GM19328 (cell line): Measurements from ENCODE around the gene MINAR1.
"Not testable (repeated sequence)": the region's sequence is repeated elsewhere in the genome, so short reads cannot be mapped to it uniquely, and the experiment has no call there.

Experiments used
- ATAC-seq: cut with Tn5 transposase; IDR thresholded peaks from one replicate; pipeline ENCODE4 v1.9.1; 2021; ENCODE audit warnings: mild to moderate bottlenecking, moderate library complexity; ENCODE audit not compliant: unreplicated experiment

Gene MINAR1, protein sequence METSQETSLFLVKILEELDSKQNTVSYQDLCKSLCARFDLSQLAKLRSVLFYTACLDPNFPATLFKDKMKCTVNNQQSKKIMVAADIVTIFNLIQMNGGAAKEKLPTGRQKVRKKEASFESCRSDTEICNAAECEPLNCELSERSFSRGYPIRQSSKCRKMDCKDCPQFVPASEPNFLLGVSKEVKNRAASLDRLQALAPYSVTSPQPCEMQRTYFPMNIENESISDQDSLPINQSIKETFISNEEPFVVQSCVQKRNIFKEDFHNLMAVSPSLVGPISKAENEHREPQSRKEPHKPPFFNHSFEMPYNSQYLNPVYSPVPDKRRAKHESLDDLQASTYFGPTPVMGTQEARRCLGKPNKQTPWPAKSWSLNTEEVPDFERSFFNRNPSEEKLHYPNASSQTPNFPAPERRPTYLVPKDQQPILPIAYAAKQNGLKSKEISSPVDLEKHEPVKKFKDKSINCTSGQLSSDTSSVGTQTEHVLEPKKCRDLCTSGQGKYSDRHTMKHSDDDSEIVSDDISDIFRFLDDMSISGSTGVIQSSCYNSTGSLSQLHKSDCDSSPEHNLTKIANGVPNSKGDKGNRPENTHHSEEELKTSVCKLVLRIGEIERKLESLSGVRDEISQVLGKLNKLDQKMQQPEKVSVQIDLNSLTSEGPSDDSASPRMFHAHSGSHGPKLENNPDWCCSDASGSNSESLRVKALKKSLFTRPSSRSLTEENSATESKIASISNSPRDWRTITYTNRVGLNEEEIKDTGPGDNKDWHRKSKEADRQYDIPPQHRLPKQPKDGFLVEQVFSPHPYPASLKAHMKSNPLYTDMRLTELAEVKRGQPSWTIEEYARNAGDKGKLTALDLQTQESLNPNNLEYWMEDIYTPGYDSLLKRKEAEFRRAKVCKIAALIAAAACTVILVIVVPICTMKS

DNA sequence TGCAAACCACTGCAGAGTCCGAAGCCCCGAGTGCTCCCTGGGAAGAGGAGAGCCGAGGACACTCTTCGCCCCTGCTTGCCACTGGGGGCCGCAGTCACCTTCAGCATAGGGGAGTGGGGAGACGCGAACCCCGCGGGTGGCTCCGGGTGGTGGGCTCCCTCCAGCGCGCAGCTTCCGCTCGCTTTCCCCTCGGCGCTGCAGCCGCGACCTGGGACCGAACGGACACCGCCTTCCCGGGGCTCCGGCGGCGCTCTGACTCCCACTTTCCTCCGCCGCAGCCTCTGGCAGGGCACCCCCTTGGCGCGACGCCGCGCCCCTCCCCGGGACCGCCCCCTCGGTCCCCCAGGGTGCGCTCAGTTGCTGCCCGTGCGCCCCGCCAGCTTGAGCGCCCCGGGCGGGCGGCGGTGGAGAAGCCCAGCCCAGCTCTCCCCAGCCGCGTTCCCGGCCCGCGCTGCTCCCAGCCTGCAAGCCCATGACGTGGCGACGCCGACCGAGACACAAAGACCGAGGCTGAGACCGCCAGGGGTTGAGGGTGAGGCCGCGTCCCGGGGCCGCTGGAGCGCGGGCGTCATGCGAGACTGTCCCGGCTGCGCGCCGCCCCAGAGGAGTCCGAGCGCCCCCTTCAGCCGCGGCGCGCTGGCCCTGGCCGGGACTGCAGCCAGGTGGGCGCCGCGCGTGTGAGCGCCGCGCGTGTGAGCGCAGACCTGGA lies at the start of gene MINAR1:
Gene MINAR1 (plus strand): TSS at position 701 of the 709 bp plus-strand sequence. CDS start 23,812 bp downstream, outside the sequence.
- no peak for ATAC-seq

DNA sequence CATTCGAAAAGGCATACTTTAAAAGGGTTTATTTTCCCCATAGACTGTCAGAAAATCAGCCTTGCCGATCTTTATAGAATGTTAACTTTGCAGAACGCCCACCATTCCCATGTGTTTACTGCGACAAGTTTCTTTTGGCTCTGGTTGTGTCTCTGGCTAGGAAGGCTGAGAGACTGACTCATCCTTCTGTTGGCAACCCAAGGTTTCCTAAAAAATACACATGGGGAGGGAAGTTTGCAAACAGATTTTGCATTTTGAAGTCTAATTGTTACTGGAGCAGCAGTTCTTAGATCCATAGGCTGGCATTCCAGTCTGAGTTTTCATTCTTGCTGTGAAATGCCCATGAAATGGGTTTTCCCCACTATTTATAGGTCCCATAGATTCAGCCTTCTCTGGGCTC lies 37.9 kb upstream of the MINAR1 start:
- no peak for ATAC-seq

DNA sequence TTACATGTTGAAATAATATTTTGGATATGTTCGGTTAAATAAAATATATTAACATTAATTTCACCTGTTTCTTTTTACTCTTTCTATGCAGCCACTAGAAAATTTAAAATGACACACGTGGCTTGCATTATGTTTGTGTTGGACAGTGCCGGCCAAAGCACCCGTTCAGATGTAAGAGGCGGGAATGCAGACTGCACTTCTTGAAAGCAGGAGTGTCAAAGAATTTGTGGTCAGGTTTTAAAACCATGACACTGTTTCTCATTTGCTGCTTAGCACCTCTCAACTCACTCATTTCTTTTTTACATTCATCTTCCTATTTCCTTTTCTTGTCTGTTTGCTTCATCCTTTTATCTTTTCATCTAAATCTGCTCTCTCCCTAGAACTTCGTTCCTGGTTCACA lies 35.3 kb upstream of the MINAR1 start:
- ATAC-seq, result no peak

DNA sequence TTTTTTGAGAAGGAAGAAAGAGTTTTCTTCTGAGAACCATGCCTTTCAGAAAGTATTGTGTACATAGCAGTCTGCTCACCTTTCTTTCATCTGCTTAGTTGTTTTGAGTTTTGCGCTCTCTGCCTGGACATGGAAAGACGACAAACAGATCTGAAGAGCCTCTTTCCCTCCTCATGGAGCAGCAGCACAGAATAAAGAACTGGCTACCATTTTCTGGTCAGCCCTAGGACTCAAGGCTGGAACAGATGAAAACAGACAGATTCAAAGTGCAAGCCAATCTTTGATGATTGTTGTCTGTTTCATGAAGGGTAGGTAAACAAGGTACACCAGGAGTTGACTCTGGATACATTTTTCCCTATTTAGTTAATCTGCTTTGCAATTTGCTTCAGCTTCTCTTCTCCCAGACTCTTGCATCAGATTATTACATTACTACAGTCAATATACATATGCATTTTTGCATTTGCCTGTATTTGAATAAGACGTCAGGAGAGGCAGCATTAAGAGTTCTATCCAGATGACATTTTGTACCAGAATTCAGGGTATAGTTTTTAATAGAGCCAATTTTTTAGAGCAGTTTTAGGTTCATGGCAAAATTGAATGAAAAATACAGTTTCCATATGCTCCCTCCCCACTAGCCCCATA lies 34.7 kb upstream of the MINAR1 start:
- no peak for ATAC-seq

DNA sequence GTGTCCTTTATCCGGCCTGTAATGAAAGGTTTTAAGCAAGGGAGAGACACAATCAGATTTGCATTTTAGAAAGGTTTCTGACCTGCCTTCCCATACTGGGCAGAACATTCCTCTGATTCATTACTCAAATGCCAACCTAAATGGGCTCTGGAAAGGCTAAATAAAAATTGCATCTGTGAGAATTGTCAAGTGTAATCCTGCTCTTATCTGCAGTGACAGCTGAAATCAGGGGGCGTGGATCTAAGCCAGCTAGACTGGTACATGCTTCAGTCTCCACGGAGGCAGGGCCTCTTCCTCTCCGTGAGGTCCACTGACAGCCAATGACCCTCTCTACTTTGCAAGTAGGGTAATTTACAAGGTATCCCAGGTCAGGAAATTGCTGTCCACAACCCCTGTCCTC lies 32.5 kb upstream of the MINAR1 start:
- ATAC-seq, result no peak

DNA sequence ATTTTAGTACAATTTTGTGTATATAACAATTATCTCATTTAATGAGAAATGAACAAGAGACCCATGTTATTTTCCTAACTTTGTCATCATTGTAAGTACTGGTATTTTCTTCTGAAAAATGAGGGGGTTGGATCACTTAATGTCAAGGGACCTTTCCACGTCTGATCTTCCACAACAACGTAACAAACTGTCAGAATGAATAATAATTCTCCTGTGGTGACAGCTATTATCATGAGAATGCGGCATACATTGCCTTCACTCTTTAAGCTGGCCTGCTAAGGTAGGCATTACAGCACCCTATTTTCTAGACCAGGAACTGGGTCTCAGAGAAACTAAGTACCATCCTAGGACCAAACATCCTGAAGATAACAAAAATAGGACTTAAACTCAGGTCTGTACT lies 31.5 kb upstream of the MINAR1 start:
- no peak for ATAC-seq

DNA sequence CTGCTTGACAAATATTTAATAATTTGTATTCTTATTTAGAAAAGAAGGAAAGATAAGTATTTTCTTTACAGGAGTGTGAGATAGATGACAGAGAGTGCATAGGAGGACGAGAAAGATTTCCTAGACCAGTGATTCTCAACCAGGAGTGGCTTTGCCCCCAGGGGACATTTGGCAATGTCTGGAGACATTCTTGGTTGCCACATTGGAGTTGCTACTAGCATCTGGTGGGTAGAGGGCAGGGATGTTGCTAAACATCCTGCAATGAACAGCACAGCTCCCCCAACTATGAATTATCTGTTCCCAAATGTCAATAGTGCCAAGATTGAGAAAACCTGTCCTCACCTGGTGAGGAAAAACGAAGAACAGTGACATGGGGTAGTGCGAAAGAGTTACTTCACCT lies 30.8 kb upstream of the MINAR1 start:
- no peak for ATAC-seq

DNA sequence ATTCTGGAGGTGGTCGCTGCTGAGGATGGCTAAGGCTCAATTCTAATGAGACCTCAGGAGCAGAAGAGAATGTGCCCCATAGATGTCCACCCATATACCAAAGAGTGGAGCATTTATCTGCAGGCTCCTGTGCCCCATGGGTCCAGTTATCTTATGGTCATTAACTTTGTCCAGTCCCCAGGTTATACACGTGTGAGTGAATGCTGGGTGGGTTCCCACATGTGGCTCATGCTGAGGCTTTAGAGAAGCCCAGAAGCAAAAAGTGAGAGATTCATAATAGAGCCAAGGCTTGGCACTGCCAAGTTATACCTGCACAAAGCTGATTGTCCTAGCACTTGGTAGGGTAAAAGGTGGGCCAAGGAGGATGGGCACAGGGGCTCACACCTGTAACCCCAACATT lies 30.0 kb upstream of the MINAR1 start:
- ATAC-seq, result no peak

DNA sequence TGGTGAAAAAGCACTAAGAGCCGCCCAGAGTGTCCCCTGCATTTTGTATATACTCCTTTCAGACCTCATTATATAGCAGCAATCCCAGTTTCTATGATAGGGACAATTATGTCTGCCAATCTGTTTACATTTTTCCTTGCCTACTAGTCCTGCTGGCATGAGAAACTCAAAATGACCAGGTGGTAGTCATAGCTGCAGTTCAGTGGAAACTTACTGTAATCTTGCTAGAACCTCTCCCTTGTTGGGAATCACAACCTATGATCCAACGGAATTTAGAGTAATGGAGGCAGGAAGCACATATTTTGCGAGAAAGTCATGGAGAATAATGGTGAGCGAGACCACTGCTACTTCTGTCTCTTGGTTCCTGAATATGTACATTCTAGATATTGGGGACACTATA lies 28.6 kb upstream of the MINAR1 start:
- no peak for ATAC-seq

DNA sequence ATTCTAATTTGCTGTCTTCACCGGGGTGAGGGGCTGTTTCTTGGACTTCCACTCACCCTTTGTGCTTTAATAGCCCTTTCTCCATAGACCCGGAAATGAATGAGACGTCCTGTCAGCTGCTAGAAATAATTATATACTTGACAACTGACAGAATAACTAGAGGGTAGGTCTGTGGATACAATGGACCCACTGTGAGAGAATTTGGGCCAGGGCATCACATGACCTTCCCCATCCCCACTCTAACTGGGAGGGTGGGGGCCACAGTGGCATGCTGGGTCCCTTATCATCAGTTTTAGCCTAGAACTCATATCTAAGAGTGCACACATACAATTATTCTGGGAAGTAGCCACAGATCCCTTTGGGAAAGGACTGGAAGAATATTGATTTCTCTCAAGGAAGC lies 25.9 kb upstream of the MINAR1 start:
- ATAC-seq, result no peak

DNA sequence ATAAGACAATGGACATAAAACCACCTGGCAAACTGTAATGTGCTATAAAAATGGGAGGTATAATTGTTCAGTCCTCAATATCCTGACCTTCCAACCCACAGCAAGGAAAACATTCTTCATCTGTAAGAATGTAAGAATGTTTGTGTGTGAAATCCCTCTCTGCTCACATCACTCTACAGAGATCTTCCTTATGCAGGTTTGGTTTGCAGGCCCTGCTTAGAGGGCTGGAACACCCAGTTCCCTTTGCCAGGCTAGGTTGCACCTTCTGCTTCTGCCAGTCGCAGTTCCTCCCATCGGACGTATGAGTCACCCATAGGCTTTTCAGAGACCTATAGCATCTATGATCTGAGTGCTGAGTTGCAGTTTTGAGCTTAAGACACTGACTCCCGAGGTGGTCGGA lies 24.1 kb upstream of the MINAR1 start:
- ATAC-seq, result no peak

DNA sequence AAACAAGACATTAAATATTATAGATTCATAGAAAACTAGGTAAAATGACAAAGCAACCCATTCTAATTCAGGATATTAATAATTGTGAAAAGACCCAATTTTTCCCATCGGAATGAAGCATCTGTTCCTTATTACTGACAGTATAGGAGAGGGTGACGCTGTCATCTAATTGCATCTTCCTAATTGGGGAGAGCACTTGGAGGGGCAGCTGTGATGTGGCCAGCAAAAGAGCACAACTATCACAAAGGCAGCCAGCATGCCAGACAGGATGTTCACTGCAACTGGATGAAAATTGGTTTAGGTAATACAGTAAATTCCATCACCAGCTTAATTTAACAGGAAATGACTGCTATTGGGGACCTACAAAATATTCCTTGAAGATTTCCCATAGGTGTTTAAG lies 21.9 kb upstream of the MINAR1 start:
- ATAC-seq, result no peak

DNA sequence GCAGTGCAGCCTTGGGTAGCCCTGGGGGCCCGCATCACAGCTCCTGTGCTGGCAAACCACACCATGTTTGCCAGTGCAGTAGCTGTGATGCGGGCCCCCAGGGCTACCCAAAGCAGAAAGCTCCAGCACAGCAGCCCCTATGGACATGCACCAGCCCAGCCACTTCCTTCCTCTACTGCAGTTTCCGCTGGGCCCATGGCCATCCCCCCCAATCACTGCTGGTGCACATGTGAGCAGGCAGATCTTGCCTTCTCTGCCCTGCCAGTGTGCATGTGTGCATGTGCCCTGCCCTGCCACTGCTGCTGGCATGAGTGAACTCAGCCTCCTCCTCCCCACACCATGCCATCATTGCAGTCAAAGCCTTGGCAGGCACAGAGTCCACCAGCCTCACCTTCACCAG lies 20.1 kb upstream of the MINAR1 start:
- ATAC-seq, result no peak

DNA sequence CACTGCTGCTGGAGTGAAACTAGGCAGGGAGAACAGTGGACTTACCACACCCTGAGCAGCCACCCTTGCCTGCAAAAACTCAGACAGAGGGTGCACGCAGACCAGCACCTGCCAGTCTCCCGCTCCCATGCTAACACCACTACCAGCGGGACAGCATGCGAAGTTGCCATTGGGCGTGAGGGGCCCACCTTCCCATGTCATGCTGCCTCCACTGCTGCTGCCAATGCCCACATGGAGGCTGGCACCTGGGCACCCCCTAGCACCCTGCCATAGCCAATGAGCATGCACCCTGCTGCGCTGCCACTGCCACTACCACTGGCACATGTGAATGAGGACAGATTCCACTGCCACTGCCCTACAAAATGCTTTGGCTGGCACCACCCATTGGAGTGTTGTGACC lies 19.7 kb upstream of the MINAR1 start:
- no peak for ATAC-seq

DNA sequence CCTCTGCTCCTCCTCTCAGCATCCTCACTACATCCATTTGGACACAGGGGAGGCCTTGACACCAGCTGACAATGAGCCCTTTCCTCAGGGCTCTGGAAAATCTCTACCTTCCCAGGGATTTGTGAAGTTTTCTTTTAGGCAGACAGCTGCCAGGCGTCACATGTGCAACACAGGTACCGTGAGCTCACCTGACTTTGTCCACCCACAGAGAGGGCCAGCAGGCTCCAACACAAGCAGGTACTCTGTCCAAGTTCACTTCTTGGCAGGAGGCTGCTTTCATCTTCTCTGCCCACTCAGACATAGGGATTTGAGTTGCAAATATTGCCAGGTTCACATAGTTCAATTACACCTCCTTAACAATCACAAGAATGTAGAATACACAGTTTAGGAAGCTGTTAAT lies 15.3 kb upstream of the MINAR1 start:
- ATAC-seq, result no peak

DNA sequence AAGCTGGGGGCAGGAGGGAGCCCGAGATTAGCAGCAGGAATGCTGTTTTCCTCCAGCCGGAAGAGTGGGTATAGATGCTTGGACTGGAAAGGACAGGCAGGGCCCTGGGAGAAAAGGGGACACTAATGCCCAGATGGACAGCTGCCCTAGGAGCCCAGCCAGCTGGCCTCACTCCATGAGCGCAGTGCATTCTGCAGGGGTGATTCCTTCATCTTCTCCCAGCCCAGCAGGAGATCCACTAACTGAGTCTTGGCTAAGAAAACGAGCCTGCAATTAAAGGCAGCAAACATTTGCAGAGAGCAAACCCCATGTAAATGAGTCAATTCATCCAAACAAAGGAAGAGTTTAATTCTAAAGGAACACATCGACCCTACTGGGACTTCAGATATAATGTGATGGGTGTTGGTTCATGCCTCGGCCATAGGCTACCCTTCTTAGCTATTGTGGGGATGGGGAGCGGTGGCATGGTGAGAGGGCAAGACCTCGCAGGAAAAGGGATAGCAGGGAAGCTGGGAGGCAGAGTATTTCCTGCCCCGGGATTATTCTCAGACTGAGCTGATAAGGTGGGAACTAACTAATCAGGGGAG lies 13.3 kb upstream of the MINAR1 start:
- no peak for ATAC-seq

DNA sequence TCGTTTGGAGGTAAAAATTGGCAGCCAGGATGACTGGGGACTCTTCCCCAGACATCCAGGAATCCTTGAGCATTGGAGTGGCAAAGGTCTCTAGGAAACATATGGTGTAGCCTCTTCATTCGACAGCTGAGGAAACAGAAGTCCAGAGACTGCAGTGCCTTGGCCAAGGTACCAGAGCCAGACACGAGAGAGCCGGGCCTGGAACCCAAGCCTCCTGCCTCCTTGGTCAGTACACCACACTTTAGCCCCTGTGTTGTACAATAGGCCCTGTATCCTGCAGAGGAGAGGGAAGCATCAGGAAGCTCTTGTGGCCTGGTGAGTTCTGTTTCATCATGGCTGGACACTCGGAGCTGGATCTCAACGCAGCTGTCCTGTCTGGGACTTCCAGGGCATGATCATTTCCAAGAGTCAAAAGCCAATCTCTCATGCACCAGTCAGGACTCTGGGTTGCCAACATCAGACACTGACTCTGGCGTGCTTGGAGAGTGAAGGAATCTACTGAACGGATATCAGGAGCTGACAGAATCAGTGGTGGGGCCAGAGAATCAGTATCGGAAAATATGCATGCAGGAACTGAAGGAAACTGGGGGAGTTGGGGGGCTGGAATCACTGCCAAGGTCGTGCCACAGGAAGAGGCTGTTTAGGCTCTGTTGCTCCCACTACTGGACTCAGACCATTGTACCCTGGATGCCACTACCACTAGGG lies 6.4 kb upstream of the MINAR1 start:
- no peak for ATAC-seq

DNA sequence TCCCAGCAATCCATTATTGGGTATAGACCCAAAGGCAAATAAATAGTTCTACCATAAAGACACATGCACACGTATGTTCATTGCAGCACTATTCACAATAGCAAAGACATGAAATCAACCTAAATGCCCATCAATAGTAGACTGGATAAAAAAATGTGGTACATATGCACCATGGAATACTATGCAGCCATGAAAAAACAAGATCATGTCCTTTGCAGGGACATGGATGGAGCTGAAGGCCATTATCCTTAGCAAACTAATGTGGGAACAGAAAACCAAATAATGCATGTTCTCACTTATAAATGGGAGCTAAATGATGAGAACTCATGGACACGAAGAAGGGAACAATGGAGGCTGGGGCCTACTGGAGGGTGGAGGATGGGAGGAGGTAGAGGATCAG lies 5.2 kb upstream of the MINAR1 start:
- not testable (repeated sequence) for ATAC-seq

DNA sequence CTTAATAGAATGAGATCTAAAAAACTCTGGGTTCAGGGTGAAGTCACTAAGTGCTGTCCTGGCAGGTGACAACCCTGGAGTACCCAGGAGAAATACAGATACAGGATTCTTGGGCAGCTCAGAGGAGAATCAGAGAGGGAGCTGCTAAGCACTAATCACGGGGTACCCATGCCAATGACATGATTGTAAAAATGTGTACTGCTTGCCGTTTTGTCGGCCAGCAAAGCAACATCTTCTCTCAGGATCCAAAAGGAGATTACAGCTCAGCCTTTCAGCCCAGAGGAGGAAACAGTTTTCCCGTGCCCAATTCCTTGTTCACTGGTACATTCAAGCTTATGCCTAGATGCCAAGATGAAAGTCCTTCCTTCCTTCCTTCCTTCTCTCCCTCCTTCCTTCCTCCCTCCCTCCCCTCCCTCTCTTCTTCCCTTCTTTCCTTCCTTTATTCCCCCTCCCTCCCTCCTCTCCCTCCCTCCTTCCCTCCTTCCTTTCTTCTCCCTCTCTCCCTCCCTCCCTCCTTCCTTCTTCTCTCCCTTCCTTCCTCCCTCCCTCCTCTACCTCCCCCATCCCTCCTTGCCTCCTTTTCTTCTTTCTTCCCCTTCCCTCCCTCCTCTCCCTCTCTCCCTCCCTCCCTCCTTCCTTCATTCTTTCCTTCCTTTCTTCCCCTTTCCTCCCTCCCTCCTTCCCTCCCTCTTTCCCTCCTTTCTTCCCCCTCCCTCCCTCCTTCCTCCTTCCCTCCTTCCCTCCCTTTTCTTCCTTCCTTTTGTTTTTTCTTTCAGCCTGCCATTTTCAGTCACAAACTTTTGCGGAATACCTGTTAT lies 4.1 kb upstream of the MINAR1 start:
- no peak for ATAC-seq
